ENCODE data around the gene CDK4. TPM values are rescaled to one million over a fixed set of nuclear protein-coding genes. Genes with fewer than 3 reads are reported as not detected.
A peak's percentile ranks its signal among the peaks of the same experiment; 100 is the strongest.

CDK4 gene
- total and polyA plus RNA-seq, 2 donors, result 71.7 to 89.9 TPM

DNA sequence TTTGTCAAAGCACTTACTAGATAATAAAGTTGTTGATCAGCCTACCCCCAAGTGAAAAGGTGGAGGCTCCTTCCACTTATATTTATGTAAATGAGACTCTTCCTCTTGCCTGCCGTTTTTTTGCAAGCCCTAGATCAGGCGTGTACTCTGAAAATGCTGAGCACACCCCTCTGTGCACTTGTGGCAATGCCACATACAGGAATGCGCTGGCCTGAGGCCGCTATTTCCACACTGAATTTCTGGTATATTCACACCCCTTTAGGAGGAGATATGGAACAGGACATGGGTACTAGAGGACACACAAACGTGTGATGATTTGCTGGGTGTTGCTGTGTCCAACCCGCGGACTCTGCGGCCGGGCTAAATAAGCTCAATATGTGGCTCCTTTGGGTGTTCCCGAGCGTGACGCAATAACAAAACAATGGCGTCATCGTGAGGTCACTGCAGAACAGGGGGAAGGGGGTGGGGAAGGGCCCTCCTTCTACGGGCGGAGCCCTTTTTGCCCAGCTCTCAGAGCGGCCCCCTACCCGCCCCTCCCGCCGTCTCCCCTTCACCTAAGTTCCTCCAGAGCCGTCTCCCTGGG lies 7.8 kb downstream of the CDK4 start:
- H3K36me3 ChIP-seq (ENCODE audit: insufficient read depth), result no peaks in the 10 kb centered on the region
- H3K4me3 ChIP-seq (ENCODE audit: low read depth, low read length), result peak overlapping the region; percentile 42
- peak overlapping the region; percentile 77 for H3K27ac ChIP-seq (ENCODE audit: low read depth)
- H3K4me1 ChIP-seq (ENCODE audit: insufficient read depth), result no peaks in the 10 kb centered on the region
- WGBS, result 13% methylated on average over 21 of the region's 21 CpGs
- no peak for DNase-seq (ENCODE audit: extremely low spot score)

DNA sequence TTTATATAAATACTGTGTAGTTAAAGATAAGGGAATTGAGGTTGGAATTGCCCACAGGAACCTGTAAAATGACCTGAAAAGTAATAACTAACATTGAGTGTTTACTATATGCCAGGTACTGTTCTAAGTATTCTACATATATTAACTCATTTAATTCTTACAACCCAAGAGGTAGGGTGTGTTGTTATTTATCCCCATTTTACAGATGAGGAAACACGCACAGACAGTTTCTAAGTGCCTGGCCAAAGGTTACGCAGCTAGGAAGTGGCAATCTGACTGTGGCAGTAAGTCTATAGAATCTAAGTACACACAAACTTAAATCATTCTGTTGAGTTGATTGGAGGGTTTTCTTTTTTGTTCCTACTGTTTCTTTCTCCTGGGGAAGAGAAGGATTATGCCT lies 8.3 kb downstream of the CDK4 start:
- 89% methylated on average over 2 of the region's 2 CpGs for WGBS
- H3K27ac ChIP-seq (ENCODE audit: low read depth), result no peak overlapping the region
- no peaks in the 10 kb centered on the region for H3K4me1 ChIP-seq (ENCODE audit: insufficient read depth)
- no peaks in the 10 kb centered on the region for H3K36me3 ChIP-seq (ENCODE audit: insufficient read depth)
- H3K4me3 ChIP-seq (ENCODE audit: low read depth, low read length), result no peak overlapping the region
- no peak for DNase-seq (ENCODE audit: extremely low spot score)

GRCh38 chr12:57741844-57742738 lies 10.0 kb downstream of the CDK4 start:
- no peak for DNase-seq (ENCODE audit: extremely low spot score)
- Histone ChIP-seq H3K36me3 (ENCODE audit: insufficient read depth) (no peaks in the 10 kb centered on the region), H3K4me3 (ENCODE audit: low read depth, low read length) (no peak overlapping the region), H3K27ac (ENCODE audit: low read depth) (no peak overlapping the region), H3K4me1 (ENCODE audit: insufficient read depth) (no peaks in the 10 kb centered on the region)
- WGBS, result 47% methylated on average over 14 of the region's 14 CpGs

GRCh38 chr12:57741413-57741789 lies 10.7 kb downstream of the CDK4 start:
- no peak overlapping the region for H3K27ac ChIP-seq (ENCODE audit: low read depth)
- no peak for DNase-seq (ENCODE audit: extremely low spot score)
- no peaks in the 10 kb centered on the region for H3K4me1 ChIP-seq (ENCODE audit: insufficient read depth)
- no peak overlapping the region for H3K4me3 ChIP-seq (ENCODE audit: low read depth, low read length)
- 88% methylated on average over 1 of the region's 1 CpG for WGBS
- no peaks in the 10 kb centered on the region for H3K36me3 ChIP-seq (ENCODE audit: insufficient read depth)

DNA sequence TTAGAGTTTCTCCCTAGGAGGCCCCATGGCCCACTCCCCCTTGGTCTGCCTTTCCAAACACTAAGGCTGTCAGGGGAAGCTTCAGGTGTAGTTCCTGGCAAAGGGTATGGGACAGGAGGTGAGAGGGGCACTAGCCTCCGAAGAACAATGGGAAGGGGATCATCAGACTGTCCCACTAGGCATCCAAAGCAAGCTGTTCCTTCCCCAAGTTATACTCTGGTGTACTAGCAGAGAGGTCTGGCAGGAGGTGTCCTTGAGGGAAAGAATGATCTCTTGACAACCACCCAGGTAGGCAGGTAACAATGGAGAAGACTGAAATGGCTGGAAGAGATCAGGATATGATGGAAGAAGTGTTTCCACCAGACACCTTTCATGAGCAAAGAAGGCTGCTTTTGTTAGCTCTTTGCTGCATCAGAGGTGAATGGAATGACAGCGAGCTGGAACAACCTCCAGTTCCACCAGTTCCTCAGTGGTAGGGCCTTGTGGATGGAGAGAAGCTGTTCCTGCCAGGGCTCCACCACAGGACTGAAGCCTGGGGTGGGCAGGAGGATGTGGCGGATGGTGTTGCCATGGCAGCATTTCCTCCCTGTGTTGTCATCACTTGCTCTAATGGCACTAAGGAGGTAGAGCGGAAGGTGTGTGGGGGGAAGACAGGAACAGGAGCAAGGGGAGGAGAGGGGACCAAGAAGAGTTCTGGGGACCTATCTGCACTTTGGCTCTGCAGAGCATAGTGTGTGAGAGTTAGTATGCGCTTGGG lies 11.3 kb downstream of the CDK4 start:
- no peak for DNase-seq (ENCODE audit: extremely low spot score)
- H3K4me1 ChIP-seq (ENCODE audit: insufficient read depth), result no peaks in the 10 kb centered on the region
- no peaks in the 10 kb centered on the region for H3K36me3 ChIP-seq (ENCODE audit: insufficient read depth)
- no peak overlapping the region for H3K4me3 ChIP-seq (ENCODE audit: low read depth, low read length)
- 55% methylated on average over 5 of the region's 5 CpGs for WGBS
- no peak overlapping the region for H3K27ac ChIP-seq (ENCODE audit: low read depth)

- Histone ChIP-seq H3K4me1 (ENCODE audit: insufficient read depth) (no peaks in the 10 kb centered on the region), H3K4me3 (ENCODE audit: low read depth, low read length) (no peak overlapping the region), H3K27ac (ENCODE audit: low read depth) (no peak overlapping the region), H3K36me3 (ENCODE audit: insufficient read depth) (no peaks in the 10 kb centered on the region)
- WGBS, result 30% methylated on average over 10 of the region's 10 CpGs
- no peak for DNase-seq (ENCODE audit: extremely low spot score)
Measured at GRCh38 chr12:57739914-57740538, 12.1 kb downstream of the CDK4 start.

DNA sequence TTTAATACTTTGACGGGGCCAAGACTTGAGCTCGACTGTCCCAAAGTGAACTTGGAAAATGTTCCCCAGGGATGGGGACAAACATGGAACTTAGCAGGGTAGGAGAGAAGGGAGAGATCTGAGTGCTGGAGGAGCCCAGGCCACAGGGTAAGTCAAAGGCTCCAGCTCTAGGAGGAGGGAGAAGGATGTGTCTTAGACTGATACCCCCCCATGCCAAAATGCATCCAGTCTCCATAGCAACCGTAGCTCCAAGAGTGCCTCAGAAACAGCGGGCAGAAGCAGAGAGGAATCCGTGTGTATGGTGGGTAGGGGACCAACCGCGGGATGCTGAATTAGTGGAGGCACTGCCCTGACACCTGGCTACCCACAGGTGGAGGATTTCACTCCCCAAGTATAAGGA lies 12.7 kb downstream of the CDK4 start:
- DNase-seq (ENCODE audit: extremely low spot score), result no peak
- no peak overlapping the region for H3K27ac ChIP-seq (ENCODE audit: low read depth)
- H3K4me3 ChIP-seq (ENCODE audit: low read depth, low read length), result no peak overlapping the region
- no peaks in the 10 kb centered on the region for H3K36me3 ChIP-seq (ENCODE audit: insufficient read depth)
- no peaks in the 10 kb centered on the region for H3K4me1 ChIP-seq (ENCODE audit: insufficient read depth)
- WGBS, result 17% methylated on average over 7 of the region's 7 CpGs

- WGBS, result 14% methylated on average over 36 of the region's 36 CpGs
- Histone ChIP-seq H3K4me3 (ENCODE audit: low read depth, low read length) (peak within 1 kb of the TSS; percentile 29), H3K36me3 (ENCODE audit: insufficient read depth) (no peaks in the 10 kb centered on the region), H3K27ac (ENCODE audit: low read depth) (no peak within 1 kb of the TSS), H3K4me1 (ENCODE audit: insufficient read depth) (no peaks in the 10 kb centered on the region)
- DNase-seq (ENCODE audit: extremely low spot score), result no peak
Measured at GRCh38 chr12:57738661-57739237, 13.4 kb downstream of the CDK4 start, which contains the start of gene AGAP2. Gene AGAP2 (minus strand): TSS chr12:57738742. CDS start chr12:57738246, 496 bp downstream.

DNA sequence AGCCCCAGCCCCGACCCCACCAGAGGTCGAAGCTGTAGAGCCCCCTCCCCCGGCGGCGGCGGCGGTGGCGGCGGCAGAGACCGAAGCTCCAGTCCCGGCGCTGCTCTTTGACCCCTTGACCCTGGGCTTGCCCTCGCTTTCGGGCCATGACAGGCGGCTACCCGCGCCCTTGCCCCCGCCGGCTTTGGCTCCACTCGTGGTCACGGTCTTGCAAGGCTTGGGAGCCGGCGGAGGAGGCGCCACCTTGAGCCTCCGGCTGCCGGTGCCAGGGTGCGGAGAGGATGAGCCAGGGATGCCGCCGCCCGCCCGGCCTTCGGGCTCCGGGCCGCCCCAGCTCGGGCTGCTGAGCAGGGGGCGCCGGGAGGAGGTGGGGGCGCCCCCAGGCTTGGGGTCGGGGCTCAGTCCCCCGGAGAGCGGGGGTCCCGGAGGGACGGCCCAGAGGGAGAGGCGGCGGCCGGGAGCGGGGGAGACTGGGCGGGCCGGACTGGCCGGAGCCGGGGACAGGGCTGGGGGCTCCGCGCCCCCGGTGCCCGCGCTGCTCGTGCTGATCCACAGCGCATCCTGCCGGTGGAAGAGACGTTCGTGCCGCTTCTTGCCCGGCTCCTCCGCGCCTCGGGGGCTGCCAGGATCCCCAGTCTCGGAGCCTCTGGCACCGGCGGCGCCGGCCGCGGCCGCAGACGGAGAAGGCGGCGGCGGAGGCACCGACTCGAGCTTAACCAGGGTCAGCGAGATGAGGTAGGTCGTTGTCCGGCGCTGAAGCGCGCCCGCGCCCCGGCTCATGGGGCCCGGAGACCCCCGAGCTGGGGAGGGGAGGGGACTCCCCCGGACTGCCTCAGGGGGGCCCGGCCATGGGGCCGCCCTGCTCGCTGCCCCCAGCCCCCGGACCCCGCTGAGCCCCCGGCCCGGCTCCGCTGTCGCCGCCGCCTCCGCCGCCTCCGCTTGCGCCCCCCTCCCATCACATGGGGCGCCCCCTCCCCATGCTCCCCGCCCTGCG lies 14.3 kb downstream of the CDK4 start:
- no peaks in the 10 kb centered on the region for H3K4me1 ChIP-seq (ENCODE audit: insufficient read depth)
- 9% methylated on average over 110 of the region's 110 CpGs for WGBS
- no peak for DNase-seq (ENCODE audit: extremely low spot score)
- H3K27ac ChIP-seq (ENCODE audit: low read depth), result no peak overlapping the region
- H3K4me3 ChIP-seq (ENCODE audit: low read depth, low read length), result peak overlapping the region; percentile 29
- H3K36me3 ChIP-seq (ENCODE audit: insufficient read depth), result no peaks in the 10 kb centered on the region

DNA sequence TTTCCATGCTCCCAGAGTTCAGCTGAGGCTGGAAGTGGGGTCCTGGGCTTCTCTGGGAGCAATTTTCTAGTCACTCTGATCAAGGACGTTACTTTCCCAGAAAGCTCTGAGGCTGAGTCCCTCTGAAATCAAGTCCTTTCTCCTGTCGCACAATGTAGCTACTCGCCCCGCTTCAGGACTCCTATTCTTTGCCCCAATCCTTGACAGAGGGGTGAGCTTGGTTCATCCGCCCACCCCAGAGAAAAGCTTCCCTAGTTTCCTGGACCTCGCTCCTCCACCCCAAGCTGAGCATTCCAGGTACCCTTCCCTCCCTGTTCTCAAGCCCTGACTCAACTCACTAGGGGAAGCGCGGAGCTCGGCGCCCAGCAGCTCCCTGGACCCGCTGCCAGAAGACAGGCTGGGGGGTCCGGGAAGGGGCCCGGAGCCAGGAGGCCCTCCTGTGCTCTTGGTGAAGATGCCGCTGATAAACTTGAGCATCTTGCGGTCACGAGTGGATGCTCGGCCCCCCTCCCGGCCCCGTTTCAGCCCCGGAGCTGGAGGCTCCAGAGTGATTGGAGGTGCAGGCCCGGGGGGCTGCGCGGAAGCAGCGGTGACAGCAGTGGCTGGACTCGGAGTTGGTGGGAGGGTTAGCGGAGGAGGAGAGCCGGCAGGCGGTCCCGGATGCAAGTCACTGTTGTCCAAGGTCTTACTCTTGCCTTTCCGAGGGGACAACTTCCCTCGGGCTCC lies 15.2 kb downstream of the CDK4 start:
- 16% methylated on average over 31 of the region's 31 CpGs for WGBS
- no peaks in the 10 kb centered on the region for H3K36me3 ChIP-seq (ENCODE audit: insufficient read depth)
- no peak for DNase-seq (ENCODE audit: extremely low spot score)
- H3K27ac ChIP-seq (ENCODE audit: low read depth), result no peak overlapping the region
- no peak overlapping the region for H3K4me3 ChIP-seq (ENCODE audit: low read depth, low read length)
- H3K4me1 ChIP-seq (ENCODE audit: insufficient read depth), result no peaks in the 10 kb centered on the region

- no peaks in the 10 kb centered on the region for H3K36me3 ChIP-seq (ENCODE audit: insufficient read depth)
- WGBS, result 13% methylated on average over 49 of the region's 49 CpGs
- no peak for DNase-seq (ENCODE audit: extremely low spot score)
- H3K27ac ChIP-seq (ENCODE audit: low read depth), result no peak overlapping the region
- no peaks in the 10 kb centered on the region for H3K4me1 ChIP-seq (ENCODE audit: insufficient read depth)
- H3K4me3 ChIP-seq (ENCODE audit: low read depth, low read length), result no peak overlapping the region
Measured at GRCh38 chr12:57735952-57736740, 16.0 kb downstream of the CDK4 start.

Data from urinary bladder (tissue), 4 donors.